ENCODE measurements around the gene MYCBP2.
A peak's percentile ranks its signal among the peaks of the same experiment; 100 is the strongest.
"Not testable (repeated sequence)": the region's sequence is repeated elsewhere in the genome, so short reads cannot be mapped to it uniquely, and the experiment has no call there.

Gene MYCBP2

DNA sequence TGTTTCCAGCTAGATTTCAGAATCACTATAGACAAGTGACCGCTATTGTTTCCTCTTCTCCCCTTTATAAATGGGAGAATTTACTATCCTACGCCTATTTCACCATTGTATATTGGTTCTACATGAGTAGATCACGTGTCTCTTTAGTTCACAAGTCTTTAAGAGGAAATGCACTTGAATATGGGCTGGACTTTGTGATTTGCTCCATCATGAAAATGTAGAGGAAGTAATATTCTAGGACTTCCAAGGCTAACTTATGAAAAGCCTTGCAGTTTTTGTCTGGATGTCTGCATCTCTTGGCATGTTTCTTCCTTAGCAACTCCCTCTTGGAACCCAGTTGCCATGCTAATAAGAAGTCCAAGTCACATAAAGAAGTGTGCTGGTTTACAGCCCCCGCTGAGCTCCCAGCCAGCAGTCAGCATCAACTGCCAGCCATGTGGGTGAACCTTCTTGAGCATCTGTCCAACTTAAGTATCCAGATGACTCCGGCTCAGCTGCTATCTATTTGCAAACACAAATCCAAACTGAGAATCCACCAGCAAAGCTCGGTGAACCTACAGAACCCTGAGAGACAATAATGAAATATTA lies 295.1 kb downstream of the MYCBP2 start:
- no peak for DNase-seq (ENCODE audit: low spot score)

DNA sequence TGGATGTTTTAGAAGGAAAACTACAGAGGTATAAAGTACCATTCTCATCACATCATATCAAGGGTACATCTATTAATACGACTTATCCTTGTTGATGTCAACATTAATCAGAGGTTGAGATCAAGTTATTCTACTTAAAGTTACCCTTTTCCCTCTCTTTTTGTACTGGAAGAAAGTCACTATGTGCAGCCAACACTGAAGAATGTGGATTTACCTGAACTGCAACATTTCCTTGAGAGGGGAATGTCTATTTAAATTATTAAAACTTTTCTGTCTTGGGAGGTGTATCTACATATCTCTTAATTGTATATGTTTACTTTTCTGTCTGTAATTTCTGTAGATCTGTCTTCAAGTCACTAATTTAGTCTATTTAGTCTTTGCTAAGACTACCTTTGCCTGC lies 297.5 kb downstream of the MYCBP2 start:
- no peak for DNase-seq (ENCODE audit: low spot score)

DNA sequence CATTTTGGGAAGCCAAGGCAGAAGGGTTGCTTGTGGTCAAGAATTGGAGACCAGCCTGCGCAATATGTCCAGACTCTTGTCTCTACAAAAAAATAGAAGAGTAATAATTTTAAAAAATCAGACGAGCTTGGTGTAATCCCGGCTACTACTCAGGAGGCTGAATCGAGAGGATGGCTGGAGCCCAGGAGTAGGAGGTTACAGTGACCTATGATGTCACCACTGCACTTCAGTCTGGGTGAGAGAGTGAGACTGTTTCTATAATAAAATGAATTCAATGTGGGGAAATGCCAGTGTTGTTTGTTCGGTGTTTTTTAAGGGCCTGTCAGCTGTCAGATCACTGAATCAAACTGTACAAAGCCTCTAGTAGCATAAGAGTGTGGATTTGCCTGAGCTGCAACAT lies 298.7 kb downstream of the MYCBP2 start:
- no peak for DNase-seq (ENCODE audit: low spot score)

DNA sequence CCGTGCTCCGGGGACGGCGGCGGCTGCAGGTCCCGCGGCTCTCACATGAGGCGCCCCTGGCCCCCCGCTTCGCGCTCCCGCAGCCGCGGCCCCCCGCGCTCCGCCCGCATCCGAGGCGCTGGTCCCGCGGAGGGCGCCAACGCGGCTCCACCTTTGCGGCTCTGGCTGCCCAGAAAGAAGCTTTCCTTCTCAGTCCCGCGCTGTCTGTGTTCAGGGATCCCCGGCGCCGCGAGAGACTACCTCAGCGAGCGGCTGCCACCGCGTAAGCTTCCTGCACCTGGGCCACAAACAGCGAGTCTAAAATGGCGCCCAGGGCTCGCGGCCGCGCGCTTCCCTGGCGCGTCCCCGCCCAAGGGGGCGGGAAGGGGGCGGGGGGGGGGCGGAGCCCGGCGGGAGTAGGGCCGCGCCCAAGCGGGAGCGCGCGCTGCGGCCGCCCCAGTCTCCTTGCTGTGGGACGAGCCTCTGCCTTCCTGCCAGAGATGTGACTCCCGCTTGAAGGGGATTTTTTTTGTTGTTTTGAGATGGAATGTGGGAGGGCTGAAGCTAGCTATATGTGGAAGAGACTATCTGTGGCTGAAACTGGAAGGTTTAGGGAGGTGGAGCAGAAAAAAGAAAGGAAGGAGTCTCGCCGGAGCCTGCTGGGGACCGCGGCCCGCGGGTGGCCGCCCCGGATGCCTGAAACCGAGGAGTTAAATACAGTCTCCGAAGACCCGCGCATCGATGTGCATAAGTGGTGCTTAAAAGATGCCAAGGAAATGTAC lies 299.9 kb downstream of the MYCBP2 start, which contains the start of gene FBXL3:
TSS of gene FBXL3 (minus strand) at position 299 of the 761 bp plus-strand sequence. CDS start 5,299 bp downstream, outside the sequence.
- peak; percentile 94 for DNase-seq (ENCODE audit: low spot score)

DNA sequence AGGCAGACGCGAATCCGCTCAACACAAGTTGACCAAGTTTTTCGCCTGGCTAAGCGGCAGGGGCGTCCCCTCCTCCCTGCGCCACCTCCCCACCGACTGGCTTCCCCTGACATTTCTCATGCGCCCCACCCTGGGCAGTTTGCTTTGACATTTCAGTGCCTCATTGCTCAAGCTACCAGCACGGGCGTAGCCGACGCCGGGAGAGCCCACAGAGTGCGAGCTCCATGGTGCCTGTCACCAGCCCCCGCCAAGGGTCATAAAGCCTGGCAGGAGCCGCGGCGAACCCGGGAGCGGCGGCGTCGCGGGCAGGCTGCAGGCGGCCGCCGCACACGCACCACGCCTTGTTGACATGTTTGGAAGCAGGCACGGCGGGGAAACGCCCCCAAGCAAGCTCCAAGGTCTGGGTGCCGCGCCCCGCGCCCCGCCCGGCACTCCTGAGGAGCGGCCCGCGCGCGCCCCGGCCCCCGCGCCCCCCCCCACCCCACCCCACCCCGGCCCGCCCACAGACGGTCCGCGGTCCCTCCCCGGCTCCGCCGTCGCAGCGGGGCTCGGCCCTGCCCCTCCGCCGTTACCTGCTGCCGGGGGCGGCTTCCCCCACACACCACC lies 300.5 kb downstream of the MYCBP2 start:
- peak; percentile 83 for DNase-seq (ENCODE audit: low spot score)

DNA sequence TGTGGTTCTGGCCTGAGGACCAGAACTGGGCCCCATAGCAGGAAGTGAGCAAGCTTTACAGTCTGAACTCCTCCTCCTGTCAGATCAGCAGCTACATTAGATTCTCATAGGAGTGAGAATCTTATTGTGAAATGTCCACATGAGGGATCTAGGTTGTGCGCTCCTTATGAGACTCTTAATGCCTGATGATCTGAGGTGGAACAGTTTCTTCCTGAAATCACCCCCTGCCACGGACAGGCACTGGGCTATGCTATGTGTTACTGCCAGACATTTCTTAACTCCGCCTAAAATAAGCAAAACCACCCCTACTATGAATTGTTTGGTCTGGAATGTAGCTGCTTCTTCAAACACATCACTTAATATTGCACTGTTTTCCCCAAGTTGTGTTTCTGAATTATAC lies 304.6 kb downstream of the MYCBP2 start:
- no peak for DNase-seq (ENCODE audit: low spot score)

DNA sequence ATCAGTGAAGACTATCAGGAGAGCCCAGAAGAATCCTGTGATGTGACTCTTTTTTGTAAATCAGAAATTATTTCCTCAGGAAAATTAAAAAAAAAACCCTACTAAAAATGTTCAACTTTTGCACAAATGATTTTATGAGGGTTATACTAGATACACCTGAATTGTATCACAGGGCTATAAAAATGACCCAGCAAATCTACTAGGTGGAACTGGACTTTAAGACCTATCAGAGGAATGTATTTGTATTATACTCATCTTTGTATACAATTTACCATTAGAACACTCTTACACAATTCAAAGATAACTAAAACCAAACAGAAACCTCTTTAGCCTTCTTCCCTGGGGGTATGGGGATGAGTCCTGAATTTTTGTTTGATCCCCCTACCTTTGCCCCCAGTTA lies 307.1 kb downstream of the MYCBP2 start:
- DNase-seq (ENCODE audit: low spot score) = no peak

DNA sequence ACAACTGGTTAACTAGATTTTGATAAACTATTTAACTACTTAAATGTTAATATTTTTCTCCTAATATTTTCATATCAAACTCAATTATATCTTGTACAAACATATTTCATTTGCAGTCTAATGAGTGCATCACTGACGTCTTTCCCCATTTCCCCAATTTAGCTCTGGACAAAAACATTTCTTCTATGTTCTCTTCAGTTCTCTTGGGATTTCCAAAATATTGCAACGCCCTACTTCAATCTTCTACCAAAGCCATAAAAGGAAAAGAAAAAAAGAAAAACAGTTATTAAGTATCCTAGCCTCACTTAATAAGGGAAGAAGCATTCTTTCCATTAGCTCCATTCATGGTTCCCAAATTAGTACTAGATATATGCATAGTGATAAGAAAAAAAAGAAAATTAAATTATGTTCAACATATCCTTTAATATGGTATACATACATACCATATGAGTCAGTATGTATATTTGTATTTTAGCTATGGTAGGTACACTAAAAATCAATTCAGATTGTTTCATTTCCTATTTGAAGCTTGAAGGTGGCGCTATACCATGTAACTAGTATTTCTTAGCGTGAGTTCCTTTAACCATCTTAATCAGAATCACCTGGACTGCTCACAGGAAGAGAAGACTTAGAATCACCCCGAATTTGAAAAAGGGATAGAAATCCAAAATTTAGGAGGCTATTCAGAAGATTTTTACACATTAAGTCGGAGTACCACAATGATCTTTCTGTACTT lies 309.8 kb downstream of the MYCBP2 start:
- DNase-seq (ENCODE audit: low spot score) = no peak

DNA sequence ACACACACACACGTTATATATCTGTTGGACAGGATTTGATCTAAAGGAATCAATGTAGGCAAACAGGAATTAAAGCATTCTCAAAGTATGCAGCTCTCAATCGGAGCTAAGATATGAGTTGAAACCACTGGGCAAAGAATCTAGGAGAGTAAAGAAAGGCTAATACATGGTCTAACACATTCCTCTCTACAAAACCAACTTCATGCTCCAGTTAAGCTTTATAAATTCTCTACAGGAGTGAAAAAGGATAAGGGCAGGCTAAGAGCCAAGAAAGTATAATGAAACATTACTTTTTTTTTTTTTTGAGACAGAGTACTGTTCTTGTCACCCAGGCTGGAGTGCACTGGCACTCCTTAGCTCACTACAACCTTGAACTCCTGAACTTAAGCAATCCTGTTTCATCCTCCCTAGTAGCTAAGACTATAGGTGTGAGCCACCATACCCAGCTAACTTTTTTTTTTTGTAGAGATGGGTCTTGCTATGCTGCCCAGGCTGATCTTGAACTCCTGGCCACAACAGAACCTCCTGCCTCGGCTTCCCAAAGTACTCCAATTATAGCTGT lies 310.6 kb downstream of the MYCBP2 start:
- DNase-seq (ENCODE audit: low spot score) = no peak

DNA sequence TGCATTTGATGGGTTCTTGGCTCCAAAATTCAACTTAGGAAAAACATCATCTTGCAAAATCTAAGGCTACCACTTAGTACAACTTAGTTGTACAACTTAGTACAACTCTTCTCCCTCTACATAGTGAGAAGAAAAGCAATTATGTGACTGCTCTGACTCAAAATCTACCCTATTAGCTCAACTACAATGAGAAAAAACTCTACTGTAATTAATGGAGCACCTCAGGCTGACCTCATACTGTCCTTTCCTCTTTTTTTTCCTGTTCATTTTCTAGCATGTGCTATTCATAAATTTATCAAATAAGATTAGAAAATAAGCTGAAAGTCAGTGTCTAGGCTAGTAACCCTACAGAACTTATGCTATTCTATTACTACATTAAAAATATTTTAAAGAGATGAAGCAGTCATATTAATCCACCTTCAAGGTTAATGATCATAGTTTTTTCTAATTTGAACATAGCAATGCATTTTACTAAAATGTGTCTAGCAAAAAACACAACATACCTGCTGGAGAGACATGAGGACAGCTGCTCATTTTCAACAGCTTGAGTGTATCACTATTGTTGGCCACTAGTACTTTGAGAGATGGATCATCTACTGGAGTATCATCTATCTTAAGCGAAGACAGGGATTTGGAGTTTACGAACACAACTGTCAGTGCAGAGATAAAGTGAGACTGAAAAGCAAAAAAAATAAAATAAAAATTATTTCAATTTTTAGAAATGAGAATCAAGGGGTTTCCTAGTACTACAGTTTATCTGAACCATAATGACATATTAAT lies 311.8 kb downstream of the MYCBP2 start:
- DNase-seq (ENCODE audit: low spot score) = no peak

DNA sequence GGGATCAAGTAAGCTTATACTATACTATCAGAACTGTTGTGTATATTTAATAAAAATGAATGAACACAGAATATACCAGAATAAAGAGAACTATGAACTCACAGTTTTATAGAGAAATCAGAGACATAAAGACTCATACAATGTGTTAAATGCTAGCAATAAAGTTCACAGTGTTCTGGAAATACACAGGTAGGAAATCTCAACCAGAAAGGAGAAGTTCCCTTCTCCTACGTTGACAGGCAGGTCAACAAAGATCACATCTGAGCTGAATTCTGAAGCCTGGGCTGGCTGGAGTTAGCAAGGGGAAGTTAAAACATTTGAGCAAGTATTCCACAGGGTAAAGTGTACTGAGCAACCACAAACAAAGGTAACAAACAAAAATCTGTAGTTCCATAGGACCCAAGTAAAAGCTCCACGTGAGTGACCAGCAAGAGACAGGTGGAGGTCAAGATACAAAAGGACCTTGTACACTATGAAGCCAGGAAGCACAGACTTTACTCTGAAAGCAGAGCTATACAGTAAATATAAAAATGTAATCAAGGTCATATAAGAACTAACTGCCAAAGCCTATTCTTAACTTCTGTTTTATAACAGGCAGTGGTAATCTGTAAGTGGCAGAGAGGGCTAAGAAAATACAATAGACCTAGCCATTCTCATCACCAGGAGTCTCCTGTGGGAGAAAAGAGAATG lies 312.9 kb downstream of the MYCBP2 start:
- DNase-seq (ENCODE audit: low spot score) = no peak

DNA sequence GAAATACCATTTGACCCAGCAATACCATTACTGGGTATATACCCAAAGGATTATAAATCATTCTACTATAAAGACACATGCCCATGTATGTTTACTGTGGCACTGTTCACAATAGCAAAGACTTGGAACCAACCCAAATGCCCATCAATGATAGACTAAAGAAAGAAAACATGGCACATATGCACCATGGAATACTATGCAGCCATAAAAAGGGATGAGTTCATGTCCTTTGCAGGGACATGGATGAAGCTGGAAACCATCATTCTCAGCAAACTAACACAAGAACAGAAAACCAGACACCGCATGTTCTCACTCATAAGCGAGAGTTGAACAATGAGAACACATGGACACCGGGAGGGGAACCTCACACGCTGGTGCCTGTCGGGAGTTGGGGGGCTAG lies 317.2 kb downstream of the MYCBP2 start:
- not testable (repeated sequence) for DNase-seq (ENCODE audit: low spot score)

DNA sequence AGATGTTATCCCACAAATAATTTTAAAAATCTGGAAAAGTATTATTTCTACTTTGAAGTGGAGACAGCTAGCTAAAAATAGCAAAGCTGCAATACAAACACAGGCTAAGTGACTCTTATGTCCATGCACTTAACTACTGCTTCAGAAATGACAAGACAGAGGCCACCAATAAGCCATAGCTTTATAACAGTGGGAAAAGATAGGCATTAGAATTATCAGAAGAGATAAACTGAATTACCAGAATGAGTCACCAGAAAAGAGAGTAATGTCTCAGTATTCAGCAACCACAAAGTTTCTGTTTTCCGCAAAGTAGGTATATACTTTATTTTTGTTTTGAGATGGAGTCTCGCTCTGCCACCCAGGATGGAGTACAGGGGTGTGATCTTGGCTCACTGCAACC lies 317.9 kb downstream of the MYCBP2 start:
- no peak for DNase-seq (ENCODE audit: low spot score)

DNA sequence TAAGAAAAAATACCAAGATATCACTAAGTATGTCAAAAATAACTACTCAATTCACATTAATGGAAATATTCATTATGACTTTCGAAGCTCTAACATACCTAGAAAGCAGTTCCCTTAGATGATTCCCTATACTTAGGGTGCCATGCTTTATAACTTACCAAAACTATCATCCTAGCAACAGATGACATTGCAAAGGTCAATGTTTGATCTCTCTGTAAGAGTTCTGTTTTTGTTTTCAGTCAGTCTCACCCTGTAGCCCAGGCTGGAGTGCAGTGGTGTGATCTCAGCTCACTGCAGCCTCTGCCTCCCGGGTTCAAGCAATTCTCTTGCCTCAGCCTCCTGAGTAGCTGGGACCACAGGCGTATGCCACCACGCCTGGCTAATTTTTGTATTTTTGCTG lies 318.6 kb downstream of the MYCBP2 start:
- not testable (repeated sequence) for DNase-seq (ENCODE audit: low spot score)

DNA sequence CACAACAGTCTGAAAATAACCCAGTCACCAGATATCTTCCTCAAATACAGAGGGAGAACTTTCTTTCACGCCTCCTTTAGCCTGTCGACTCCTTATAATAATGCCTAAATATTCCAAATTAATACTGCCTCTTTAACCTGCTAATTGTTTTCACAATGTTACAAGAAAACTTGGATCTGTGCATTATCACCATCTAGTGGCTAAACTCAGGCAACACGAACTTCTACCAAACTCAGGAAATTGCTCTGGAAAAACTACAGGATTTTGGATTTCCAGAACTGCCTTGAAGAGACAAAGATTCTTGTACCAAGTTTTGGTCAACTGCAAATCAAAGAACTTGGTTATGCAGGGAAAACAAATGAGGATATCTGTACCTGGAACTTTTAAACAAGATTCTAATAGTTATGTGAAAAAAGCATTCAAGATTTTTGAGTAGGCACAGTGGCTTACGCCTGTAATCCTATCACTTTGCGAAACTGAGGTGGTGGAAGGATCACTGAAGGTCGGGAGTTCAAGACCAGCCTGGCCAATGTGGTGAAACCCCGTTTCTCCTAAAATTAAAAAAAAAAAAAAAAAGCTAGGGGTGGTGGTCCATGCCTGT lies 324.2 kb downstream of the MYCBP2 start:
- no peak for DNase-seq (ENCODE audit: low spot score)

DNA sequence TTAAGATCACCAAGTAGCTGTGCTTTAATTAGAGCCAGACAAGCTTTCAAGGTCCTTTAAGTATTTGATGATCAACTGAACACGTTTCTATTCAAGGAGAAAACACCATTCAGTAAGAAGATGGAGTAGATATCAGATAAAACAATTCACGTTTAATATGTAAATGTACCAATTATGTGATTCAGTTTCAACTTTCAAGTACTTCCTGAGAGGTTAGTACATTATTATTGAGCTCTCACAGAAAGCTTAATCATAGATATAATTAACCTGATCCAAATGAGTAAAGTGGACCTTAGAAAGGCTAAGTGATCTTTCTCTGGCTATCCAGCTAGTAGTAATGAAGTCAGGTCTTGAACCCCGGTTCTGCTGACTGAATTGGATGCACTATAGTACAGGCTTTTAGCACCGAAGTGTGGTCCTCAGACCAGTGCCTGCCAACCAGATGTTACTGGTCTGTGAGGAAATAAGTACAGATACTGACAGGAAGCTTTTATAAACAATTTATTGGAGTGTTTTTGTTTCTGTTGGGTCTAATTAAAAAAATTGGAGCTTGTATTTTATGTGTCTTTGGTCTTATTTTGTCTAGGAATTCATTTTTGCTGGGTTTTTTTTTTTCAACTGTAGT lies 324.8 kb downstream of the MYCBP2 start:
- no peak for DNase-seq (ENCODE audit: low spot score)

DNA sequence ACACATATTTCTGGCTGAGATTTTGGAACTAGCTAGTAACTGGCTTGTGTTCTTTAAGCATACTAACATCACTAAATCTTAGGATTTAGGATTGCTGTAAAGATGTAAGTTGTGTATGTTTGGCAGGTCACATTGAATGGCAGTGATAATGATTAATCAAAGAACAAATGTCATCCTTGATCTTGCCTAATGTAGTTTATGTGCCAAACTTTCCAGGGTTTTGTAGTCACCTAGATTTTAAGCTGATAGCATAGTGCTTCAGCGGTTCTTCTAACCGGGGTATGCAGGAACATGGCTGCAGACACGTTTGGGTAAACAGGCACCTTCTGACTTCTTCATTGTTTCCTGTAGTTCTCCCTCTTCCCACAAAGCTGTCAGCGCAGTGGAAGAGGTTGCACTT lies 325.4 kb downstream of the MYCBP2 start:
- no peak for DNase-seq (ENCODE audit: low spot score)

DNA sequence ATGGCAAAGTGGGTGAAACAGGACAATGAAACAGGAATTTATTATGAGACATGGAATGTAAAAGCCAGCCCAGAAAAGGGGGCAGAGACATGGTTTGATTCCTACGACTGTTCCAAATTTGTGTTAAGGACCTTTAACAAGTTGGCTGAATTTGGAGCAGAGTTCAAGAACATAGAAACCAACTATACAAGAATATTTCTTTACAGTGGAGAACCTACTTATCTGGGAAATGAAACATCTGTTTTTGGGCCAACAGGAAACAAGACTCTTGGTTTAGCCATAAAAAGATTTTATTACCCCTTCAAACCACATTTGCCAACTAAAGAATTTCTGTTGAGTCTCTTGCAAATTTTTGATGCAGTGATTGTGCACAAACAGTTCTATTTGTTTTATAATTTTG lies 326.4 kb downstream of the MYCBP2 start:
- DNase-seq (ENCODE audit: low spot score) = no peak

Data from left forelimb (tissue), 1 donor.